Measurements from ENCODE around the gene CXCR6.

DNA sequence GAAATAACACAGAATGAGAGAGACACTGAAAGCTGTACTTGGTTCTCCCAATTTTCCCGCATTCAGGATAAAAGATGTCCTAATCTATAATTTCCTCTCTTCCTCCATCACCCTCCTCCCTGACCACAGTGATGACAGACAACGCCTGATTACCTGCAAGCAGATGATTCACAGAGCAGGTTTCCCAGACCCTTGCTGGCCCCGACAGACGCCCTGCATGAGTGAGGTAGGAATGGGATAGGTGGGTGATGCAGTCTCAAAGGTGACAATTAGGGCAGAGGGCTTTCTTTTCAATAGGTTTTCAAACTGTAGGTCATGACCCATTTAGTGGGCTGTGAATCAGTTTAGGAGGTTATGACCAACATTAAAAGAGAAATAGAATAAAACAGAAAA lies 5.2 kb upstream of the CXCR6 start:
- TF ChIP-seq SMC3 (IDR thresholded peaks at IDR 0.05) (no peak), ESRRA (IDR thresholded peaks at IDR 0.05; ENCODE audit: borderline replicate concordance, low read length) (no peak), EP300 (IDR thresholded peaks at IDR 0.05) (no peak), JUN (IDR thresholded peaks at IDR 0.05) (no peak), RAD21 (conservative IDR thresholded peaks at IDR 0.05 in 1 of 2, IDR thresholded peaks at IDR 0.05 in 1 of 2) (no peak), MAZ (IDR thresholded peaks at IDR 0.05; ENCODE audit: borderline replicate concordance, low read depth, low read length) (no peak), MYC (IDR thresholded peaks at IDR 0.05; ENCODE audit: borderline replicate concordance, low read length) (no peak), JUNB (IDR thresholded peaks at IDR 0.05) (no peak), NR3C1 (IDR thresholded peaks at IDR 0.05) (no peak)
- TF ChIP-seq, protein P1, sequence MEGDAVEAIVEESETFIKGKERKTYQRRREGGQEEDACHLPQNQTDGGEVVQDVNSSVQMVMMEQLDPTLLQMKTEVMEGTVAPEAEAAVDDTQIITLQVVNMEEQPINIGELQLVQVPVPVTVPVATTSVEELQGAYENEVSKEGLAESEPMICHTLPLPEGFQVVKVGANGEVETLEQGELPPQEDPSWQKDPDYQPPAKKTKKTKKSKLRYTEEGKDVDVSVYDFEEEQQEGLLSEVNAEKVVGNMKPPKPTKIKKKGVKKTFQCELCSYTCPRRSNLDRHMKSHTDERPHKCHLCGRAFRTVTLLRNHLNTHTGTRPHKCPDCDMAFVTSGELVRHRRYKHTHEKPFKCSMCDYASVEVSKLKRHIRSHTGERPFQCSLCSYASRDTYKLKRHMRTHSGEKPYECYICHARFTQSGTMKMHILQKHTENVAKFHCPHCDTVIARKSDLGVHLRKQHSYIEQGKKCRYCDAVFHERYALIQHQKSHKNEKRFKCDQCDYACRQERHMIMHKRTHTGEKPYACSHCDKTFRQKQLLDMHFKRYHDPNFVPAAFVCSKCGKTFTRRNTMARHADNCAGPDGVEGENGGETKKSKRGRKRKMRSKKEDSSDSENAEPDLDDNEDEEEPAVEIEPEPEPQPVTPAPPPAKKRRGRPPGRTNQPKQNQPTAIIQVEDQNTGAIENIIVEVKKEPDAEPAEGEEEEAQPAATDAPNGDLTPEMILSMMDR (IDR thresholded peaks at IDR 0.05), result no peak
- TF ChIP-seq, protein P2, sequence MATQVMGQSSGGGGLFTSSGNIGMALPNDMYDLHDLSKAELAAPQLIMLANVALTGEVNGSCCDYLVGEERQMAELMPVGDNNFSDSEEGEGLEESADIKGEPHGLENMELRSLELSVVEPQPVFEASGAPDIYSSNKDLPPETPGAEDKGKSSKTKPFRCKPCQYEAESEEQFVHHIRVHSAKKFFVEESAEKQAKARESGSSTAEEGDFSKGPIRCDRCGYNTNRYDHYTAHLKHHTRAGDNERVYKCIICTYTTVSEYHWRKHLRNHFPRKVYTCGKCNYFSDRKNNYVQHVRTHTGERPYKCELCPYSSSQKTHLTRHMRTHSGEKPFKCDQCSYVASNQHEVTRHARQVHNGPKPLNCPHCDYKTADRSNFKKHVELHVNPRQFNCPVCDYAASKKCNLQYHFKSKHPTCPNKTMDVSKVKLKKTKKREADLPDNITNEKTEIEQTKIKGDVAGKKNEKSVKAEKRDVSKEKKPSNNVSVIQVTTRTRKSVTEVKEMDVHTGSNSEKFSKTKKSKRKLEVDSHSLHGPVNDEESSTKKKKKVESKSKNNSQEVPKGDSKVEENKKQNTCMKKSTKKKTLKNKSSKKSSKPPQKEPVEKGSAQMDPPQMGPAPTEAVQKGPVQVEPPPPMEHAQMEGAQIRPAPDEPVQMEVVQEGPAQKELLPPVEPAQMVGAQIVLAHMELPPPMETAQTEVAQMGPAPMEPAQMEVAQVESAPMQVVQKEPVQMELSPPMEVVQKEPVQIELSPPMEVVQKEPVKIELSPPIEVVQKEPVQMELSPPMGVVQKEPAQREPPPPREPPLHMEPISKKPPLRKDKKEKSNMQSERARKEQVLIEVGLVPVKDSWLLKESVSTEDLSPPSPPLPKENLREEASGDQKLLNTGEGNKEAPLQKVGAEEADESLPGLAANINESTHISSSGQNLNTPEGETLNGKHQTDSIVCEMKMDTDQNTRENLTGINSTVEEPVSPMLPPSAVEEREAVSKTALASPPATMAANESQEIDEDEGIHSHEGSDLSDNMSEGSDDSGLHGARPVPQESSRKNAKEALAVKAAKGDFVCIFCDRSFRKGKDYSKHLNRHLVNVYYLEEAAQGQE (IDR thresholded peaks at IDR 0.05), result no peak
